ENCODE results near the gene GABARAP. TPM values are rescaled to one million over a fixed set of nuclear protein-coding genes. Genes with fewer than 3 reads are reported as not detected.

The GABARAP gene
- total and polyA plus RNA-seq, 2 of the 13 experiments (the other 11 are each of a cell fraction or from before 2014, with no cell fraction given): 161 to 310 TPM

- TF ChIP-seq ZNF503 (CRISPR knock-in tag; IDR thresholded peaks at IDR 0.05): peak; percentile 61; the same call in 1 of the 2 replicates
- no peak for TF ChIP-seq NFATC3 (CRISPR knock-in tag; IDR thresholded peaks at IDR 0.05)
- no peak for TF ChIP-seq ZBTB20 (CRISPR knock-in tag; IDR thresholded peaks at IDR 0.05; ENCODE audit: borderline replicate concordance, low read depth)
- TF ChIP-seq ZNF263 (CRISPR knock-in tag; IDR thresholded peaks at IDR 0.05): 0 out of 2 replicates have a peak, but pooled peaks have one; percentile 26
- peak; percentile 71; the same call in 1 of the 2 replicates for TF ChIP-seq NFKB2 (CRISPR knock-in tag; IDR thresholded peaks at IDR 0.05; ENCODE audit: borderline replicate concordance)
- TF ChIP-seq MBNL3 (CRISPR knock-in tag; conservative IDR thresholded peaks at IDR 0.05): no peak
- no peak; the same call in 1 of the 2 replicates for TF ChIP-seq ZNF761 (CRISPR knock-in tag; conservative IDR thresholded peaks at IDR 0.05)
- TF ChIP-seq STAT6 (CRISPR knock-in tag; IDR thresholded peaks at IDR 0.05; ENCODE audit: borderline replicate concordance): no peak
- no peak for TF ChIP-seq CSRNP2 (CRISPR knock-in tag; conservative IDR thresholded peaks at IDR 0.05; ENCODE audit: low read depth)
- TF ChIP-seq EHMT2 (IDR thresholded peaks at IDR 0.05; ENCODE audit: borderline replicate concordance, low read depth, low read length): no peak
- peak; percentile 84 for TF ChIP-seq ZNF639 (CRISPR knock-in tag; conservative IDR thresholded peaks at IDR 0.05)
- no peak for TF ChIP-seq CBX2 (IDR thresholded peaks at IDR 0.05; ENCODE audit: low read depth, low read length)
- TF ChIP-seq CBX2 (CRISPR knock-in tag; IDR thresholded peaks at IDR 0.05; ENCODE audit: low read depth): no peak
- peak; percentile 57; the same call in 1 of the 2 replicates for TF ChIP-seq ATF2 (CRISPR knock-in tag; IDR thresholded peaks at IDR 0.05)
- peak; percentile 58; the same call in 1 of the 2 replicates for TF ChIP-seq ZBTB25 (CRISPR knock-in tag; IDR thresholded peaks at IDR 0.05)
Observed at GRCh38 chr17:7242717-7243452, 636 bp upstream of the GABARAP start (continued).
